GM23338 (cell line): ENCODE measurements around the gene FLNC. TPM values are rescaled to one million over a fixed set of nuclear protein-coding genes. Genes with fewer than 3 reads are reported as not detected.

Experiments
- CREB1 ChIP-seq: fragments of 250-450 bp; sonication (Bioruptor Pico); IDR thresholded peaks from 2 replicates; pipeline ENCODE4 v1.5.0; 2020; ENCODE audit warnings: low read depth, mild to moderate bottlenecking, moderate library complexity
- ETS1 ChIP-seq: IDR thresholded peaks from 2 replicates; pipeline ENCODE4 v1.6.1; 2016; ENCODE audit warnings: antibody characterized with exemption
- EZH2 ChIP-seq: fragments of 200-600 bp; sonication (generic); IDR thresholded peaks from one replicate; pipeline ENCODE4 v1.8.0; 2017; ENCODE audit warnings: antibody characterized with exemption, mild to moderate bottlenecking, low read depth; ENCODE audit not compliant: unreplicated experiment
- EZH2phosphoT487 ChIP-seq: fragments of 200-600 bp; sonication (generic); IDR thresholded peaks from one replicate; pipeline ENCODE4 v1.8.1; 2018; ENCODE audit warnings: antibody characterized with exemption; ENCODE audit not compliant: unreplicated experiment
- JUNB ChIP-seq: IDR thresholded peaks from one replicate; pipeline ENCODE4 v1.6.1; 2016; ENCODE audit warnings: antibody characterized with exemption; ENCODE audit not compliant: unreplicated experiment
- NANOG ChIP-seq: IDR thresholded peaks from 2 replicates; pipeline ENCODE4 v1.6.1; 2016; ENCODE audit warnings: antibody characterized with exemption, borderline replicate concordance
- POLR2AphosphoS5 ChIP-seq: IDR thresholded peaks from 2 replicates; pipeline ENCODE4 v1.6.1; 2016; ENCODE audit warnings: antibody characterized with exemption, low read depth
- REST ChIP-seq: IDR thresholded peaks from one replicate; pipeline ENCODE4 v1.6.1; 2018; ENCODE audit warnings: antibody characterized with exemption; ENCODE audit not compliant: unreplicated experiment
- STAT1 ChIP-seq: IDR thresholded peaks from one replicate; pipeline ENCODE4 v1.6.1; 2016; ENCODE audit warnings: antibody characterized with exemption; ENCODE audit not compliant: unreplicated experiment
- ZNF114 ChIP-seq: fragments of 250-450 bp; sonication (Bioruptor Pico); IDR thresholded peaks from 2 replicates; pipeline ENCODE4 v1.5.0; 2020; ENCODE audit warnings: mild to moderate bottlenecking, moderate library complexity
- ZNF462 ChIP-seq: fragments of 250-450 bp; sonication (Bioruptor Pico); IDR thresholded peaks from 2 replicates; pipeline ENCODE4 v1.5.0; 2020; ENCODE audit warnings: mild to moderate bottlenecking, moderate library complexity
- polyA plus RNA-seq: library from polyadenylated mRNA; unstranded; fragments of >200 nt; fragmentation: Nextera tagmentation; extraction: Ambion mirVana; gene quantifications from 2 replicates; pipeline ENCODE4 v1.2.1, GENCODE V29; 2016
- total RNA-seq: library from RNA; depleted of rRNA; stranded (reverse); fragments of >200 nt; shearing (Covaris generic); gene quantifications from 2 replicates; pipeline ENCODE4 v1.2.3, GENCODE V29; 2014

Gene FLNC
- total and polyA plus RNA-seq, 2 experiments from 2014 or later: 0.65 to 11.8 TPM

- no peak for TF ChIP-seq ZNF462
- TF ChIP-seq EZH2phosphoT487: no peak
- no peak for TF ChIP-seq ETS1
- no peak for TF ChIP-seq CREB1 (CRISPR knock-in tag)
- TF ChIP-seq NANOG: no peak
- no peak for TF ChIP-seq STAT1
- TF ChIP-seq JUNB: no peak
- no peak for TF ChIP-seq EZH2
- TF ChIP-seq POLR2AphosphoS5: no peak
- no peak for TF ChIP-seq ZNF114 (CRISPR knock-in tag)
- TF ChIP-seq REST: no peak
Observed at GRCh38 chr7:128893251-128894100, 63.3 kb downstream of the FLNC start (continued).
